CD14-positive monocyte (primary cell): ENCODE measurements around the gene LGALS8. TPM values are rescaled to one million over a fixed set of nuclear protein-coding genes. Genes with fewer than 3 reads are reported as not detected.

Source experiments
- DNase-seq, 3 donors: peaks; one replicate each; pipeline ENCODE4 v3.0.0-alpha.2; 2011 to 2022
- H2AFZ ChIP-seq: 2 replicates; pipeline ENCODE4 v1.6.0; 2012; ENCODE audit warnings: mild to moderate bottlenecking, low read depth, low read length, inconsistent platforms; ENCODE audit not compliant: insufficient read depth, poor library complexity, severe bottlenecking
- H3K27ac ChIP-seq, 2 donors: 1 replicate in 1 of 2; 2 replicates in 1 of 2; pipeline ENCODE4 v1.5.1; 2012 to 2013; ENCODE audit warnings: low read length in 2 of 2, control low read depth in 1 of 2, inconsistent platforms in 1 of 2, low read depth in 1 of 2, mild to moderate bottlenecking in 1 of 2
- H3K27me3 ChIP-seq, 2 donors: one replicate each; pipeline versions ENCODE4 v1.6.0 to v1.6.1; 2011 to 2013; ENCODE audit warnings: low read length in 2 of 2; ENCODE audit not compliant: control insufficient read depth in 2 of 2, insufficient read depth in 2 of 2
- H3K36me3 ChIP-seq, 2 donors: replicated peaks in 1 of 2; 1 replicate in 1 of 2; 2 replicates in 1 of 2; pipeline versions ENCODE4 v1.5.1 to v1.6.1; 2012 to 2013; ENCODE audit warnings: low read length in 2 of 2, control low read depth in 1 of 2, inconsistent platforms in 1 of 2, mild to moderate bottlenecking in 1 of 2; ENCODE audit not compliant: insufficient read depth in 2 of 2, control insufficient read depth in 1 of 2
- H3K4me1 ChIP-seq, 2 donors: 1 replicate in 1 of 2; 2 replicates in 1 of 2; pipeline versions ENCODE4 v1.5.1 to v1.6.1; 2012 to 2013; ENCODE audit warnings: low read length in 2 of 2, control low read depth in 1 of 2, inconsistent platforms in 1 of 2, mild to moderate bottlenecking in 1 of 2, moderate library complexity in 1 of 2; ENCODE audit not compliant: insufficient read depth in 2 of 2, control insufficient read depth in 1 of 2
- H3K4me2 ChIP-seq: replicated peaks from 2 replicates; pipeline ENCODE3; 2012; ENCODE audit warnings: low read length, moderate library complexity, mild to moderate bottlenecking; ENCODE audit not compliant: poor library complexity, severe bottlenecking; ENCODE audit errors: extremely low read depth
- H3K4me3 ChIP-seq, 3 experiments: fragments of 200-600 bp in 1 of 3; sonication (generic) in 1 of 3; replicated peaks in 1 of 3; 1 replicate in 2 of 3; 2 replicates in 1 of 3; pipeline ENCODE4 v1.5.1; 2011 to 2013; ENCODE audit warnings: low read length in 3 of 3, mild to moderate bottlenecking in 3 of 3, control low read depth in 2 of 3, low read depth in 2 of 3, inconsistent platforms in 1 of 3, moderate library complexity in 1 of 3
- H3K79me2 ChIP-seq: 2 replicates; pipeline ENCODE4 v1.6.0; 2012; ENCODE audit warnings: mild to moderate bottlenecking, control low read depth, inconsistent platforms, low read length, moderate library complexity; ENCODE audit not compliant: insufficient read depth
- H3K9ac ChIP-seq: 2 replicates; pipeline ENCODE4 v1.6.0; 2017; ENCODE audit warnings: low read length, mild to moderate bottlenecking; ENCODE audit not compliant: insufficient read depth, poor library complexity, severe bottlenecking
- H3K9me3 ChIP-seq, 2 donors: replicated peaks in 1 of 2; 1 replicate in 1 of 2; 2 replicates in 1 of 2; pipeline versions ENCODE4 v1.5.1 to v1.6.1; 2012 to 2013; ENCODE audit warnings: low read length in 2 of 2, control low read depth in 1 of 2; ENCODE audit not compliant: control insufficient read depth in 1 of 2, insufficient read depth in 1 of 2
- H4K20me1 ChIP-seq: 2 replicates; pipeline ENCODE4 v1.6.0; 2012; ENCODE audit warnings: mild to moderate bottlenecking, low read length, control low read depth, moderate library complexity; ENCODE audit not compliant: insufficient read depth
- H3K27ac Mint-ChIP-seq, 7 donors: one replicate each; pipeline ENCODE4 v1.8.0; 2020; ENCODE audit warnings: mild to moderate bottlenecking in 7 of 7, mixed read lengths in 7 of 7, moderate library complexity in 6 of 7, inconsistent platforms in 2 of 7
- H3K27me3 Mint-ChIP-seq, 3 donors: one replicate each; pipeline ENCODE4 v1.8.0; 2021 to 2022; ENCODE audit warnings: low read depth in 3 of 3, mild to moderate bottlenecking in 3 of 3, mixed read lengths in 3 of 3, moderate library complexity in 3 of 3, inconsistent platforms in 1 of 3
- H3K36me3 Mint-ChIP-seq, 2 donors: one replicate each; pipeline ENCODE4 v1.8.0; 2020; ENCODE audit warnings: mixed read lengths in 2 of 2, inconsistent platforms in 1 of 2, mild to moderate bottlenecking in 1 of 2
- H3K4me1 Mint-ChIP-seq: one replicate; pipeline ENCODE4 v1.8.0; 2020; ENCODE audit warnings: mild to moderate bottlenecking, mixed read lengths
- H3K4me3 Mint-ChIP-seq, 2 donors: one replicate each; pipeline ENCODE4 v1.8.0; 2020; ENCODE audit warnings: mild to moderate bottlenecking in 2 of 2, mixed read lengths in 2 of 2, moderate library complexity in 1 of 2
- H3K9me3 Mint-ChIP-seq, 7 donors: one replicate each; pipeline ENCODE4 v1.8.0; 2020 to 2022; ENCODE audit warnings: mixed read lengths in 7 of 7, mild to moderate bottlenecking in 6 of 7, moderate library complexity in 6 of 7, inconsistent platforms in 2 of 7
- CTCF ChIP-seq: fragments of 200-600 bp; IDR thresholded peaks from one replicate; pipeline ENCODE4 v1.8.0; 2022; ENCODE audit warnings: antibody characterized with exemption, mild to moderate bottlenecking
- WGBS: methylation state at CpG from one replicate; pipeline ENCODE4 v1.1.5; 2013; ENCODE audit warnings: missing lambda C conversion rate; ENCODE audit not compliant: insufficient coverage; 5-methylcytosine and 5-hydroxymethylcytosine counted together
- intact Hi-C, 2 donors: fragments of 100-400 bp; cut with micrococcal nuclease; formaldehyde crosslinking; loops; one replicate each; pipeline versions ENCODE4 v1.15.0 to v1.15.1; 2023
- polyA plus RNA-seq, 3 donors: library from polyadenylated mRNA; depleted of rRNA in 1 of 3; unstranded in 2 of 3; stranded (reverse) in 1 of 3; fragments of 300-500 nt in 2 of 3; fragments of >200 nt in 1 of 3; fragmentation: Illumina TruSeq in 2 of 3; gene quantifications; 1 replicate in 2 of 3; 2 replicates in 1 of 3; pipeline ENCODE4 v1.2.3, GENCODE V29; 2012 to 2021

The LGALS8 gene
- polyA plus RNA-seq, 3 donors: 58.9 to 84.6 (median 75.7) TPM

GRCh38 chr1:236552096-236552495, 28.3 kb downstream of the LGALS8 start:
- Histone ChIP-seq H3K27me3 (no peaks in the 10 kb centered on the region), H2AFZ (no peak overlapping the region), H3K9me3 (no peaks in the 10 kb centered on the region), H3K9ac (no peak overlapping the region), H3K79me2 (no peaks in the 10 kb centered on the region), H3K36me3 (peaks cover 93 to 100% of the 10 kb centered on the region in 2 donors), H4K20me1 (peaks cover 15% of the 10 kb centered on the region), H3K4me1 (no peaks in the 10 kb centered on the region), H3K4me2 (no peak overlapping the region), H3K4me3 (no peak overlapping the region), H3K27ac (no peak overlapping the region)
- Mint-ChIP-seq H3K27me3 (peaks cover 0 to 1% (median 0%) of the 10 kb centered on the region in 3 donors), H3K4me1 (no peaks in the 10 kb centered on the region), H3K9me3 (no peaks in the 10 kb centered on the region), H3K4me3 (no peak overlapping the region), H3K36me3 (peaks cover 87 to 96% of the 10 kb centered on the region in 2 donors), H3K27ac (no peak overlapping the region)
- intact Hi-C loops: no loop called here
- no peak for DNase-seq
- WGBS: 87% methylated on average over 4 of the region's 6 CpGs
- TF ChIP-seq CTCF: no peak

DNA sequence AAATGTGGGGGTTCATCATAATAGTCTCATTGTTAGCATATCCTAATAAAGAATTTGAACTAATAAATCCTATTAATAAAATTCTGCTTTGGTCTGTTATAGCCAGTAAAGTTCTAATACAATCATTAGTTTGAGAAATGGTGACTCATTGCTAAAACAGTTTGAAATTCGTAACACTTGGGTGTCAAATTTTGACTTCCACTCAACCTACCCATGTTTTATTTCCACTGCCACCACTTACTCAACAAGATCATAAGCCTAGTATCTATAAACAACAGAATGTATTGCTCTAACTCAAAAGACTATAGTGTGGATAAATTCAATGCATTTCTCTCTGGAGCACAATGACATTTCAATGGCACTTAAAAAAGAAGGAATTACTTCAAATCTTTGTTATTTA, 29.1 kb downstream of the LGALS8 start:
- Mint-ChIP-seq H3K27me3 (peaks cover 0 to 1% (median 0%) of the 10 kb centered on the region in 3 donors), H3K27ac (peak overlapping the region in 1 of 7 donors; percentile 42), H3K4me3 (no peak overlapping the region), H3K9me3 (no peaks in the 10 kb centered on the region), H3K36me3 (peaks cover 86 to 94% of the 10 kb centered on the region in 2 donors), H3K4me1 (no peaks in the 10 kb centered on the region)
- H3K4me2 ChIP-seq: no peak overlapping the region
- H2AFZ ChIP-seq: no peak overlapping the region
- H3K27ac ChIP-seq: no peak overlapping the region
- peaks cover 93 to 100% of the 10 kb centered on the region in 2 donors for H3K36me3 ChIP-seq
- H3K79me2 ChIP-seq: no peaks in the 10 kb centered on the region
- intact Hi-C loops: no loop called here
- H3K4me3 ChIP-seq: no peak overlapping the region
- no peak overlapping the region for H3K9ac ChIP-seq
- H3K9me3 ChIP-seq: no peaks in the 10 kb centered on the region
- no peak for DNase-seq
- no peak for TF ChIP-seq CTCF
- H4K20me1 ChIP-seq: peaks cover 8% of the 10 kb centered on the region
- H3K27me3 ChIP-seq: no peaks in the 10 kb centered on the region
- WGBS: no CpG with 5 or more reads among the region's 1 CpG
- H3K4me1 ChIP-seq: no peaks in the 10 kb centered on the region
